Stimulated activated CD8-positive, alpha-beta memory T cell treated with anti-CD3 and anti-CD28 coated beads, Interleukin-12 subunit alpha, Interleukin-12 subunit beta, amount 100 ng/mL, for 4 hours (primary cell): ENCODE data around the gene GPT2.

Experiments used
- DNase-seq: peaks from one replicate; pipeline ENCODE4 v3.0.0-alpha.2; 2020; ENCODE audit warnings: low read depth

GPT2 gene, protein sequence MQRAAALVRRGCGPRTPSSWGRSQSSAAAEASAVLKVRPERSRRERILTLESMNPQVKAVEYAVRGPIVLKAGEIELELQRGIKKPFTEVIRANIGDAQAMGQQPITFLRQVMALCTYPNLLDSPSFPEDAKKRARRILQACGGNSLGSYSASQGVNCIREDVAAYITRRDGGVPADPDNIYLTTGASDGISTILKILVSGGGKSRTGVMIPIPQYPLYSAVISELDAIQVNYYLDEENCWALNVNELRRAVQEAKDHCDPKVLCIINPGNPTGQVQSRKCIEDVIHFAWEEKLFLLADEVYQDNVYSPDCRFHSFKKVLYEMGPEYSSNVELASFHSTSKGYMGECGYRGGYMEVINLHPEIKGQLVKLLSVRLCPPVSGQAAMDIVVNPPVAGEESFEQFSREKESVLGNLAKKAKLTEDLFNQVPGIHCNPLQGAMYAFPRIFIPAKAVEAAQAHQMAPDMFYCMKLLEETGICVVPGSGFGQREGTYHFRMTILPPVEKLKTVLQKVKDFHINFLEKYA

GRCh38 chr16:46883690-46884512 is at the start of gene GPT2:
TSS of gene GPT2 (plus strand) at chr16:46884362. CDS start at chr16:46884716, 354 bp downstream.
- peak; percentile 66 for DNase-seq

- DNase-seq: no peak
These were observed 47.3 kb upstream of the GPT2 start for GRCh38 chr16:46836534-46837530.

- DNase-seq: no peak
These were observed 44.1 kb upstream of the GPT2 start for GRCh38 chr16:46839986-46840443.

- DNase-seq: no peak
These were observed 41.8 kb upstream of the GPT2 start for GRCh38 chr16:46842192-46842895.

GRCh38 chr16:46843898-46844642 is 40.1 kb upstream of the GPT2 start:
- no peak for DNase-seq

GRCh38 chr16:46844771-46845170 is 39.4 kb upstream of the GPT2 start:
- no peak for DNase-seq

DNA sequence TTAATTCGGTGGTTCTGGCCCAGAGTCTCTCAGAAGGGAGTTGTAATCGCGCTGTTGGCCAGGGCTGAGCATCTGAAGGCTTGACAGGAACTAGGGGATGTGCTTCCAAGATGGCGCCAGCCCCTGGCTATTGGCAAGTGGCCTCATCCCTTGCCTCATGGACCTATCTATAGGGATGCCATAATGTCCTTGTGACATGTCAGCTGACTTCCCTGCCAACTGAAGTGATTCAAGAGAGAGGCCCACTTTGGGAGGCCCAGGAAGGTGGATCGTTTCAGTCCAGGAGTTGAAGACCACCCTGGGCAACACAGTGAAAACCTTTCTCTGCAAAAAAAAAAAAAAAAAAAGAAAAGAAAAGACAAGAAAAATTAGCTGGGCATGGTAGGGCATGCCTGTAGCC is 38.2 kb upstream of the GPT2 start:
- no peak for DNase-seq

GRCh38 chr16:46848768-46849764 is 35.1 kb upstream of the GPT2 start:
- no peak for DNase-seq

DNA sequence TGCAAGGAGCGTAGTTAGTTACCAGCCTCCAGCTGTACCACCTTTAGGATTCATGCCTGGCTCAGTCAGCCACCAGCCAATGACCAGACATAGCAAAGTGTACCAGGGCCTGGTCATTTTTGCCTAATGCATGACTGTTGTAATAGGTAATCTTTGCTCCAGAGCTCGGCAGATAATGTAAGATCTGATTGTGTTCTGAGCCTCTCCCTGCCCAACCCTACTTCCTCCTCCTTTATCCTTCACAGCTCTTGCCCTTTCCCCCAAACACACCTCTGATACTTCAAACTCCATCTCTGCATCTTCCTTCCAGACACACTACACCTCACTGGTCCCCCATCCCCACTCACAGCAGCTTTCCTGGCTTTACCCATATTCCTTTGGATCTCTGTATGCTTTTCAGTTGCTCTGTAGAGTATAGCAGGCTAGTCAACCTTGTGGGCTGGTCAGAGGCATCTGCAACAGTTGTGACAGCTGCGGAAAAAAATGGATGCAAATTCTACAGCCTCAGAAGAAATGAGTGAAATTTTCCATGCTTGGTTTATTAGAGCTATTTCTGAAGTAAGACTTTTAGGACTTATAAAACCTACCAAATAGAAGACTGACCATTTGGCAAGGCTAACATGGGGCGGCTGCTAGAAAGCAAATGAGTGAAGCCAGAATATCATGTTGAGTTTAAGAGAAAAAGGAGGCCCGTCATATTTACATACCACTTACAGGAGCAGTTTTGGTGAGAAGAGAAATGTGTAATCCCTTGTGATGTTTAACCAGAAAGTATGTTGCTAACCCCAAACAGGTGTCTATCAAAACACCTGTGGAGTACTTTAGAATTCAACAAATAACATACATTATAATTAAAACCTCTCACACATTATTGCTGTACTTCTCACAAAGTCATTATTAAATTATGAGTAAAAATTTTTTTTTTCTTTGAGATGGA is 33.3 kb upstream of the GPT2 start:
- DNase-seq: no peak

DNA sequence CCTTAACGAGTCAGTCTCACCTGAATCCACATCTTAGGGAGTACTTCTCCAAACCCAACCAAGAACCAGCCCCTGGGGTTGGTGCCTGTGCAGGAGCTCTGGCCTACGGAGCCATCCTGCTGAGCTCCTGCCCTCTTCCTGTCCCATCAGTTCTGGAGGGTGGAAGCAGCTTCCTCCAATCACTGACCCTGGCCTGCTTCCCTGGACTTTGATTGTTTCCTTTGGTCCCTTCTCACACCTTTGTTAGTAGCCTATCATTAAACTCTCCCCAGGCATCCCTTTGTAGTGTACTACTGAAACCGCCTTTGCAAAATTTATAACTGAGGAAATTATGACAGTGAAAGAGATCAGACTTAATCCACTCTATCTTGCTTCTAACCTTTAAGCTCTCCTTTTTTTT is 32.0 kb upstream of the GPT2 start:
- DNase-seq: no peak

DNA sequence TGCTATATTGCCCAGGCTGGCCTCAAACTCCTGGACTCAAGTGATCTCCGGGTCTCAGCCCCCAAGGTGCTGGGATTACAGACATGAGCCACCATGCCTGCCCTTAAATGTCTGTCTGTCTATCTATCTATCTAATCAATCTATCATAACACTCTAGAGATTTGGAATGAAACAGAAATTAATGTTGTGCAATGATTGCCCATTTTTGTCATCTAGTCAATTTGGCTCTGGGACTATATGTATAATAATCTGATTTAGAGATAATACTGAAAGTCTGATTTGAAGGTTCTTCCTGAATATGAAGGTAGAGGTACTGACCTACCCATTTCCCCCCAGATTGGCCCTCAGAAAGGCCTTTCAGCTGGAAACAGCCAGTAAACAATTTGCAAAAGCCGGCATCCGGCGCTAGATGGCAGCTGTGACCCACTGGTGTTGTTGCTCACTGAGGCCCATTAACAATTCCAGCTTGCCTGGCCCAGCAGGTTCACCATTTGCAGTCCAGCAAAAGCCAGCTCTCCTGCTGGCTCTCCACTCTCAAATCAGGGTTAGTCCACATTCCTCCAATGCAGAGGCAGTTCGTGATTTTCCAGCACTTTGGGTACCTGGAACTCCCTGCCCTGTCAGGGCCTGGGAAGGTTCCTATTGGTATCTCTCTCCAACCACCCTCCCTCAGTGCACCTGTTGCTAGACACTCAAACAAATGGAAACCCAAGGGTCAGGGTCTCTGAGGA is 30.3 kb upstream of the GPT2 start:
- peak; percentile 17 for DNase-seq

- DNase-seq: no peak
These were observed 29.3 kb upstream of the GPT2 start for GRCh38 chr16:46854846-46855245.

DNA sequence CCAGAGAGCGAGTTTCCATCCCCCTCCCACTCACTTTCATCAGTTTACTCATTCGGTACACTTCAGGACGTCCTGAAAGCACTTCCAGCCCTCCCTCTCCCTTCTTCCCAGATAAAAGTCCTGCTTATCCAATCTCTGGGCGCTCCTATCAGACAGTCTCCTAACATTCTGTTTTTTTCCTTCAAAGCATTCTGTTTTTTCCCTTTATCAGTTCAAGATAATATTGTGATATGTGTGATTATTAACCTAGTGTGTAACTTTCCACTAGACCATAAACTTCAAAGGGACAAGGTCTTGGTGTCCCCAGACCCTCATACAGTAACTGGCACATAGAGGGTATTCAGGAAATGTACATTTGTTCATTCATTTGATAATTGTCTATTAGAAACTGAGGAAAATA is 28.8 kb upstream of the GPT2 start:
- DNase-seq: no peak

DNA sequence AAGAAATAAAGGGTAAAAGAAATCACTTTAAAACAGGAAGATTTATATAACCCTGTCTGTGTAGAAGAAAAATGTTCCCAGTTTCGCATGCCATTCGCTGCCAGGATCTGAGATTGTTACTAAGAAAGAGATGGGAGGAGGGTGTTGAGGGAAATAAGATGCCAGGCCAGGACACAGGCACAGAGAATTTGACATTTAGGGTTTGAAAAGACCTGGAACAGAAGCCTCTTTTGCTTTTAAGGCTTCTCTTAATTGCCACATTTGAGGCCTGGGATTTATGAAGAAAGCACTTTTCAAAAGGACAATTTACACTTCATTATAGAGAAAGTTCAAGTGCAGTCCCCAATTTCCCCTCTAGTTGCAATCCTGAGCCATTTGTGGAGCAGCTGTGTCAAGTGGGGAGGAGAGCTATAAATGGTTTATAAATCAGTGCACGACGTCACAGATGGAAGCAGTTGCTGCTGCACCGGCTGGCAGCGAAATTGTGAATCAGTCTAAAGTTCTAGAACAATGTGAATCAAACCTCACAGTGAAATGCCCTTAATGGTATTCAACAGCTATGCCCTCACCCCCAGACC is 26.7 kb upstream of the GPT2 start:
- no peak for DNase-seq

GRCh38 chr16:46858151-46858550 is 26.0 kb upstream of the GPT2 start:
- no peak for DNase-seq

GRCh38 chr16:46859719-46860152 is 24.4 kb upstream of the GPT2 start:
- no peak for DNase-seq
